Astrocyte (in vitro differentiated cells and primary cell): ENCODE results near the gene RPS6KB1. TPM values are rescaled to one million over a fixed set of nuclear protein-coding genes. Genes with fewer than 3 reads are reported as not detected.
"Not testable (repeated sequence)": the region's sequence is repeated elsewhere in the genome, so short reads cannot be mapped to it uniquely, and the experiment has no call there.

Experiments
- DNase-seq: peaks from one replicate; pipeline ENCODE4 v3.0.0-alpha.2; 2010; ENCODE audit warnings: low read depth
- FAIRE-seq: peaks from 2 replicates; lab custom pipeline; 2011; peaks lifted over from hg19 to GRCh38; lab: Jason Lieb, UNC
- H2AFZ ChIP-seq: 2 replicates; pipeline ENCODE4 v1.6.0; 2012; ENCODE audit warnings: low read depth, low read length, inconsistent platforms
- H3K27ac ChIP-seq: 2 replicates; pipeline ENCODE4 v1.5.1; 2011; ENCODE audit warnings: low read depth, low read length, inconsistent platforms
- H3K27me3 ChIP-seq: 2 replicates; pipeline ENCODE4 v1.6.0; 2011; ENCODE audit warnings: low read length, inconsistent platforms; ENCODE audit not compliant: insufficient read depth
- H3K36me3 ChIP-seq: 2 replicates; pipeline ENCODE4 v1.5.1; 2011; ENCODE audit warnings: low read length, inconsistent platforms; ENCODE audit not compliant: insufficient read depth
- H3K4me1 ChIP-seq: 2 replicates; pipeline ENCODE4 v1.5.1; 2011; ENCODE audit warnings: low read length, inconsistent platforms; ENCODE audit not compliant: insufficient read depth
- H3K4me2 ChIP-seq: 2 replicates; pipeline ENCODE4 v1.6.0; 2012; ENCODE audit warnings: low read length, inconsistent platforms
- H3K4me3 ChIP-seq: 2 replicates; pipeline ENCODE4 v1.5.1; 2011; ENCODE audit warnings: low read depth, mild to moderate bottlenecking, low read length, inconsistent platforms; ENCODE audit not compliant: insufficient read depth
- H3K79me2 ChIP-seq: 2 replicates; pipeline ENCODE4 v1.6.0; 2012; ENCODE audit warnings: mild to moderate bottlenecking, low read length, inconsistent platforms; ENCODE audit not compliant: insufficient read depth
- H3K9ac ChIP-seq: 2 replicates; pipeline ENCODE4 v1.6.0; 2012; ENCODE audit warnings: mild to moderate bottlenecking, low read length, inconsistent platforms
- H3K9me3 ChIP-seq: 2 replicates; pipeline ENCODE4 v1.5.1; 2012; ENCODE audit warnings: low read depth, mild to moderate bottlenecking, low read length, inconsistent platforms; ENCODE audit not compliant: insufficient read depth
- H4K20me1 ChIP-seq: 2 replicates; pipeline ENCODE4 v1.6.0; 2012; ENCODE audit warnings: low read length, inconsistent platforms; ENCODE audit not compliant: insufficient read depth
- H3K27ac Mint-ChIP-seq: one replicate; pipeline ENCODE4 v1.8.0; 2021; ENCODE audit warnings: mild to moderate bottlenecking, mixed read lengths; ENCODE audit not compliant: unreplicated experiment
- H3K27me3 Mint-ChIP-seq: one replicate; pipeline ENCODE4 v1.8.0; 2021; ENCODE audit warnings: low read depth, mixed read lengths; ENCODE audit not compliant: unreplicated experiment
- H3K36me3 Mint-ChIP-seq: one replicate; pipeline ENCODE4 v1.8.0; 2021; ENCODE audit warnings: low read depth, mixed read lengths; ENCODE audit not compliant: unreplicated experiment
- H3K4me1 Mint-ChIP-seq: one replicate; pipeline ENCODE4 v1.8.0; 2021; ENCODE audit warnings: low read depth, mixed read lengths; ENCODE audit not compliant: unreplicated experiment
- H3K4me3 Mint-ChIP-seq: one replicate; pipeline ENCODE4 v1.8.0; 2021; ENCODE audit warnings: mild to moderate bottlenecking, moderate library complexity, mixed read lengths; ENCODE audit not compliant: unreplicated experiment
- H3K9me3 Mint-ChIP-seq: one replicate; pipeline ENCODE4 v1.8.0; 2021; ENCODE audit warnings: mild to moderate bottlenecking, mixed read lengths; ENCODE audit not compliant: unreplicated experiment
- EZH2 ChIP-seq: IDR thresholded peaks from 2 replicates; pipeline ENCODE4 v1.6.1; 2012; ENCODE audit warnings: mild to moderate bottlenecking, low read length, inconsistent platforms; ENCODE audit not compliant: insufficient read depth
- total RNA-seq: library from RNA; stranded (reverse); gene quantifications from 2 replicates; pipeline ENCODE4 v1.2.1, GENCODE V29; 2021
- TF ChIP-seq, protein P1 (sequence below): IDR thresholded peaks from 2 replicates; pipeline ENCODE4 v1.5.1; 2011; ENCODE audit warnings: low read depth, mild to moderate bottlenecking, inconsistent platforms, low read length, moderate library complexity; ENCODE audit not compliant: insufficient read depth

Gene RPS6KB1
- total RNA-seq, 1 donor from 2014 or later = 33.4 TPM

DNA sequence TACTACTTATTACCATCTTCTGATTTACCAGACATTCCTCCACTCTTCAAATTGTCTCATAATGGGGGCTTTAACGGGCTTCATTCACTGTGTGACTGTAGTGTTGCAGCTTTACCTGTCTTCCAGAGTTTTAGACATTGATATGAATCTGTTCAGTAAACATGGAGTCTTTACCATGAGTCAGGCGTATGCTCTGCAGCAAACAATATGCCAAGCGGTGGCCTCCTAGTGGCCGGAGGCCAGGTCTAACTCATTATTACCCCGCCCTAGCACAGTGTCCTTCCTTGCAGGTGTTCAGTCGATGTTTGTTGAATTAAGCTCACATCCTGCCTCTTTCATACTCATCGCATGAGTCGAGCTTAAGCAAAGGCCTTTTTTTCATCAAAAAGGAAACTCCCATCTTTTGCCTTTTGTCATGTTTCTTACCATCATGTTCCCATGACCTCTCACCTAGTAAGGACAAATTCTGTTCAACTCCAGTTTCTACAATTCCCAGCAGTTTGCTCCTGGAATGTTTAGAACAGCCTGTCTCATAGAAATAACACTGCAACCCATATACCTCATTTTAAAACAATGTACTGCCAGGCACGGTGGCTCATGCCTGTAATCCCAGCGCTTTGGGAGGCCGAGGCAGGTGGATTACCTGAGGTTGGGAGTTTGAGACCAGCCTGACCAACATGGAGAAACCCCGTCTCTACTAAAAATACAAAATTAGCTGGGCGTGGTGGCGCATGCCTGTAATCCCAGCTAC, 39.6 kb upstream of the RPS6KB1 start:
- Histone ChIP-seq H3K36me3 (no peaks in the 10 kb centered on the region), H3K27ac (peak overlapping the region; percentile 77), H4K20me1 (no peaks in the 10 kb centered on the region), H3K9me3 (no peaks in the 10 kb centered on the region), H3K27me3 (no peaks in the 10 kb centered on the region), H3K4me2 (peak overlapping the region; percentile 30), H2AFZ (no peak overlapping the region), H3K79me2 (no peaks in the 10 kb centered on the region), H3K4me1 (peaks cover 17% of the 10 kb centered on the region), H3K4me3 (no peak overlapping the region), H3K9ac (peak overlapping the region; percentile 49)
- Mint-ChIP-seq H3K9me3 (no peaks in the 10 kb centered on the region), H3K36me3 (no peaks in the 10 kb centered on the region), H3K4me3 (no peak overlapping the region), H3K27me3 (no peaks in the 10 kb centered on the region), H3K27ac (peak overlapping the region; percentile 82), H3K4me1 (peaks cover 38% of the 10 kb centered on the region)
- FAIRE-seq = no peak
- TF ChIP-seq EZH2 = no peak
- TF ChIP-seq, protein P1, sequence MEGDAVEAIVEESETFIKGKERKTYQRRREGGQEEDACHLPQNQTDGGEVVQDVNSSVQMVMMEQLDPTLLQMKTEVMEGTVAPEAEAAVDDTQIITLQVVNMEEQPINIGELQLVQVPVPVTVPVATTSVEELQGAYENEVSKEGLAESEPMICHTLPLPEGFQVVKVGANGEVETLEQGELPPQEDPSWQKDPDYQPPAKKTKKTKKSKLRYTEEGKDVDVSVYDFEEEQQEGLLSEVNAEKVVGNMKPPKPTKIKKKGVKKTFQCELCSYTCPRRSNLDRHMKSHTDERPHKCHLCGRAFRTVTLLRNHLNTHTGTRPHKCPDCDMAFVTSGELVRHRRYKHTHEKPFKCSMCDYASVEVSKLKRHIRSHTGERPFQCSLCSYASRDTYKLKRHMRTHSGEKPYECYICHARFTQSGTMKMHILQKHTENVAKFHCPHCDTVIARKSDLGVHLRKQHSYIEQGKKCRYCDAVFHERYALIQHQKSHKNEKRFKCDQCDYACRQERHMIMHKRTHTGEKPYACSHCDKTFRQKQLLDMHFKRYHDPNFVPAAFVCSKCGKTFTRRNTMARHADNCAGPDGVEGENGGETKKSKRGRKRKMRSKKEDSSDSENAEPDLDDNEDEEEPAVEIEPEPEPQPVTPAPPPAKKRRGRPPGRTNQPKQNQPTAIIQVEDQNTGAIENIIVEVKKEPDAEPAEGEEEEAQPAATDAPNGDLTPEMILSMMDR = peak; percentile 79
- DNase-seq = peak; percentile 95

DNA sequence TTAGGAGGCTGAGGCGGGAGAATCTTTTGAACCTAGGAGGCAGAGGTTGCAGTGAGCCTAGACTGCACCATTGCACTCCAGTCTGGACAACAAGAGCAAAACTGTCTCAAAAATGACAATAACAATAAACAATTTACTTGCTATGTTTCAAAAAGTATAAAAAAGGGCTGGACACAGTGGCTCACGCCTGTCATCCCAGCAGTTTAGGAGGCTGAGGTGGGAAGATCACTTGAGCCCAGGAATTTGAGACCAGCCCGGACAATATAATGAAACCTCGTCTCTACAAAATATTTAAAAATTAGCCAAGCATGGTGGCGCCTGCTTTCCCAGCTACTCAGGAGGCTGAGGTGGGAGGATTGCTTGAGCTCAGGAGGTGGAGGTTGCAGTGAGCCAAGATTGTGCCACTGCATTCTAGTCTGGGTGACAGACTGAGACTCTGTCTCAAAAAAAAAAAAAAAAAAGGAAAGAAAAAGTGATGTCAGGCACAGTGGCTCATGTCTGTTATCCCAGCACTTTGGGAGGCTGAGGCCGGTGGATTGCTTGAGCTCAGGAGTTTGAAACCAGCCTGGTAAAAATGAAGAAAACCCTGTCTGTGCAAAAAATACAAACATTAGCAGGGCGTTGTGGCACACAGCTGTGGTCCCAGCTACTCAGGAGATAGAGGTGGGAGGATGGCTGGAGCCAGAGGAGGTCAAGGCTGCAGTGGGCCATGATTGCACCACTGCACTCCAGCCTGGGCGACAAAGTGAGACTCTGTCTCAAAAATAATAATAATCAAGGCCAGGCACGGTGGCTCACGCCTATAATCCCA, 38.8 kb upstream of the RPS6KB1 start:
- Histone ChIP-seq H3K4me1 (peaks cover 17% of the 10 kb centered on the region), H3K27ac (peak overlapping the region; percentile 77), H3K9ac (peak overlapping the region; percentile 38)
- not testable (repeated sequence) for FAIRE-seq, H2AFZ ChIP-seq, H3K36me3 ChIP-seq, H3K36me3 Mint-ChIP-seq, H3K79me2 ChIP-seq, H3K4me2 ChIP-seq, DNase-seq, H3K27me3 Mint-ChIP-seq, H3K9me3 Mint-ChIP-seq, H3K4me3 ChIP-seq, H3K27me3 ChIP-seq, H4K20me1 ChIP-seq, H3K9me3 ChIP-seq
- Mint-ChIP-seq H3K4me1 (peaks cover 35% of the 10 kb centered on the region), H3K27ac (peak overlapping the region; percentile 82), H3K4me3 (peak overlapping the region; percentile 50)

DNA sequence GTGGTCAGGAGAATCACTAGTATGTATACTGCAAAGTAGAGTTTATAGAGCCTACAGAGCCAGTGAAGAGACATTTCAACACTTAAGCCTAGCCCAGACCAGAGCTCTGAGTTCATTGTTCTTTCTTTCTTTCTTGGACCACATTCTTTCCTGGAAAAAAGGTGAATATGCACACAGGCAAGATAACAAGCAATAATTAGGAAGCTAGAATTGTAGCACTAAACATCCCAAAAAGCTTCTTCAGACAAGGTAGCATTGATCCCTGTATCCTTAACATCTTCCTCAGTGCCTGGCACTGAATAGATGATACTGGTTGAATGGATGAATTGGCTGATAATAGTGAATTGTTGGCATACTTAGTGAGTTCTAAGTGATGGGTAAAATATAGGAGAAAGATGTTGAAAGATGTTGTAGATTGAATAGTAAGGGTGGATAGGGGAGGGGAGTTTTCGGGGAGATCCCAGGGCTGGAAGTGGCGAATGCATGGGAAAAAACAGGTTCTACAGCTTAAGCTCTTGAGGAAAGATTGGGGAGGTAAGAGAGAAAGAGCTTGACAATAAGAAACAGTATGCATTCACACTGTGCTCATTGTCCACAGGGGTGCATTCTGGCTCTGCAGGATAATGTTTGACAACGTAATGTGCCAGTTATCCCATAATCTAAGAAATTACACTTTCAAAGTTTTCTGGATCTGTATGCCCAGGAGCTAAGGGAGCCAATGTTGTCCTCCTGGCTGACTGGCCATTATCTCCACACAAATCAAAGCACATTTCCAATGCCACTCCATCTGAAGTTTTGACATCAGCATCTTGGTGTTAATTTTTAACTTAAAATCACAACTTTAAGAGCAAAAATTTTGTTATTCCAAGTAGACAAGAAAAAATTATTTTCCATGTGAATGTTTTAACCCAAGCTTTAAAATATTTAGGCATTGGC, 35.8 kb upstream of the RPS6KB1 start:
- H3K36me3 Mint-ChIP-seq = no peaks in the 10 kb centered on the region
- H3K4me3 Mint-ChIP-seq = no peak overlapping the region
- Histone ChIP-seq H3K4me3 (no peak overlapping the region), H3K4me2 (no peak overlapping the region), H3K9me3 (no peaks in the 10 kb centered on the region), H4K20me1 (no peaks in the 10 kb centered on the region), H3K27me3 (no peaks in the 10 kb centered on the region), H3K4me1 (peaks cover 8% of the 10 kb centered on the region), H3K27ac (peak overlapping the region; percentile 5), H3K36me3 (no peaks in the 10 kb centered on the region), H3K9ac (no peak overlapping the region), H3K79me2 (no peaks in the 10 kb centered on the region), H2AFZ (no peak overlapping the region)
- no peak for FAIRE-seq
- H3K27me3 Mint-ChIP-seq = no peaks in the 10 kb centered on the region
- H3K9me3 Mint-ChIP-seq = no peaks in the 10 kb centered on the region
- H3K4me1 Mint-ChIP-seq = peaks cover 29% of the 10 kb centered on the region
- H3K27ac Mint-ChIP-seq = no peak overlapping the region
- TF ChIP-seq, protein P1 = no peak
- no peak for TF ChIP-seq EZH2
- DNase-seq = no peak
